HG02938 (cell line): ENCODE data around the gene NSFL1C.
"Not testable (repeated sequence)": the region's sequence is repeated elsewhere in the genome, so short reads cannot be mapped to it uniquely, and the experiment has no call there.

Source experiments
- ATAC-seq: cut with Tn5 transposase; IDR thresholded peaks from one replicate; pipeline ENCODE4 v1.9.1; 2021; ENCODE audit warnings: mild to moderate bottlenecking, moderate library complexity; ENCODE audit not compliant: unreplicated experiment

The NSFL1C gene

GRCh38 chr20:1466211-1467081, at the start of gene NSFL1C:
Gene NSFL1C (minus strand): TSS chr20:1466849. CDS start chr20:1466824, 25 bp downstream.
- ATAC-seq: peak; percentile 70

- ATAC-seq: no peak
Observed at GRCh38 chr20:1513801-1514200, 47.2 kb upstream of the NSFL1C start.

- ATAC-seq: no peak
Observed at GRCh38 chr20:1509237-1509636, 42.6 kb upstream of the NSFL1C start.

GRCh38 chr20:1508574-1508973, 41.9 kb upstream of the NSFL1C start:
- ATAC-seq: no peak

- no peak for ATAC-seq
Observed at GRCh38 chr20:1507276-1507675, 40.6 kb upstream of the NSFL1C start.

GRCh38 chr20:1505871-1506270, 39.2 kb upstream of the NSFL1C start:
- ATAC-seq: no peak

GRCh38 chr20:1505361-1505760, 38.7 kb upstream of the NSFL1C start:
- no peak for ATAC-seq

GRCh38 chr20:1503564-1504227, 37.0 kb upstream of the NSFL1C start:
- peak; percentile 96 for ATAC-seq

GRCh38 chr20:1500496-1500895, 33.8 kb upstream of the NSFL1C start:
- ATAC-seq: no peak

- no peak for ATAC-seq
Observed at GRCh38 chr20:1499528-1500420, 33.1 kb upstream of the NSFL1C start.

GRCh38 chr20:1497371-1497770, 30.7 kb upstream of the NSFL1C start:
- not testable (repeated sequence) for ATAC-seq

GRCh38 chr20:1496930-1497329, 30.3 kb upstream of the NSFL1C start:
- ATAC-seq: no peak

GRCh38 chr20:1494436-1494835, 27.8 kb upstream of the NSFL1C start:
- ATAC-seq: no peak

GRCh38 chr20:1493536-1493935, 26.9 kb upstream of the NSFL1C start:
- no peak for ATAC-seq

- no peak for ATAC-seq
Observed at GRCh38 chr20:1491860-1492642, 25.4 kb upstream of the NSFL1C start.

- no peak for ATAC-seq
Observed at GRCh38 chr20:1491281-1491840, 24.7 kb upstream of the NSFL1C start, which contains the start of gene SIRPB2. Gene SIRPB2 (minus strand): TSS chr20:1491420. CDS start chr20:1491359, 61 bp downstream.

GRCh38 chr20:1490643-1491195, 24.1 kb upstream of the NSFL1C start:
- no peak for ATAC-seq

GRCh38 chr20:1489764-1490436, 23.3 kb upstream of the NSFL1C start:
- ATAC-seq: no peak

- no peak for ATAC-seq
Observed at GRCh38 chr20:1489325-1489724, 22.7 kb upstream of the NSFL1C start.
